Panc1 (cell line): ENCODE measurements around the gene PAFAH1B1. TPM values are rescaled to one million over a fixed set of nuclear protein-coding genes. Genes with fewer than 3 reads are reported as not detected.

Source experiments
- ATAC-seq: fragments of 200-7000 bp; cut with Tn5 transposase; 2 replicates; pipeline ENCODE4 v1.9.1; 2020; ENCODE audit warnings: mild to moderate bottlenecking, moderate library complexity
- BruUV-seq: library from RNA; stranded (reverse); fragments of 400-500 nt; replicated peaks from 2 replicates; lab custom pipeline; 2021; lab: Mats Ljungman, UMichigan
- CTCF ChIA-PET: fragments of 300-600 bp; sonication (Branson Sonifier 250); formaldehyde crosslinking; loops from one replicate; lab custom pipeline; 2022; ENCODE audit warnings: antibody characterized with exemption; lab: Charles Lee
- POLR2A ChIA-PET: fragments of 300-600 bp; sonication (Branson Sonifier 250); formaldehyde crosslinking; loops from one replicate; lab custom pipeline; 2022; ENCODE audit warnings: antibody characterized with exemption; lab: Charles Lee
- DNase-seq: peaks from one replicate; pipeline ENCODE4 v3.0.0-alpha.2; 2010; ENCODE audit warnings: low read depth, low spot score
- H3K27ac ChIP-seq: 2 replicates; pipeline ENCODE4 v1.5.1; 2011; ENCODE audit warnings: mild to moderate bottlenecking, low read length, inconsistent platforms
- H3K27me3 ChIP-seq: fragments of 200-500 bp; sonication (Bioruptor generic); 2 replicates; pipeline ENCODE4 v1.6.0; 2014; ENCODE audit warnings: low read length, inconsistent platforms; ENCODE audit not compliant: control insufficient read depth, insufficient read depth
- H3K36me3 ChIP-seq: fragments of 200-500 bp; sonication (Bioruptor generic); 2 replicates; pipeline ENCODE4 v1.5.1; 2014; ENCODE audit warnings: inconsistent platforms, mild to moderate bottlenecking, low read length, moderate library complexity; ENCODE audit not compliant: control insufficient read depth, insufficient read depth
- H3K4me1 ChIP-seq: 2 replicates; pipeline ENCODE4 v1.5.1; 2011; ENCODE audit warnings: inconsistent platforms, mild to moderate bottlenecking, low read length, moderate library complexity; ENCODE audit not compliant: control insufficient read depth, insufficient read depth
- H3K4me3 ChIP-seq, 2 experiments: 2 replicates each; pipeline ENCODE4 v1.5.1; 2011 to 2012; ENCODE audit warnings: low read depth in 2 of 2, low read length in 2 of 2, mild to moderate bottlenecking in 2 of 2, inconsistent platforms in 1 of 2, moderate library complexity in 1 of 2
- H3K9me3 ChIP-seq: fragments of 200-500 bp; sonication (Bioruptor generic); 2 replicates; pipeline ENCODE4 v1.5.1; 2014; ENCODE audit warnings: low read depth, mild to moderate bottlenecking, inconsistent platforms, low read length, moderate library complexity; ENCODE audit not compliant: control insufficient read depth, insufficient read depth
- POLR2AphosphoS5 ChIP-seq: IDR thresholded peaks from 2 replicates; pipeline ENCODE4 v1.6.1; 2012; ENCODE audit warnings: mild to moderate bottlenecking, low read depth, low read length, moderate library complexity
- SIN3A ChIP-seq: IDR thresholded peaks from 2 replicates; pipeline ENCODE4 v1.6.1; 2012; ENCODE audit warnings: low read depth, mild to moderate bottlenecking, low read length, moderate library complexity, borderline replicate concordance; ENCODE audit not compliant: insufficient read depth
- TCF7L2 ChIP-seq: IDR thresholded peaks from 2 replicates; pipeline ENCODE4 v1.6.1; 2011; ENCODE audit warnings: mild to moderate bottlenecking, low read depth, low read length, inconsistent platforms
- in situ Hi-C: cut with HindIII; loops from 2 replicates; pipeline ENCODE4 v1.10.0; 2016; ENCODE audit warnings: low sequenced_read_pairs, low pct_unique_long_range_greater_than_20kb
- intact Hi-C: fragments of 100-400 bp; cut with micrococcal nuclease; formaldehyde crosslinking; loops from one replicate; pipeline ENCODE4 v1.10.0; 2022; ENCODE audit not compliant: unreplicated experiment
- total RNA-seq: library from RNA; stranded (reverse); gene quantifications from one replicate; pipeline ENCODE4 v1.2.1, GENCODE V29; 2021; ENCODE audit not compliant: unreplicated experiment
- TF ChIP-seq, protein P1 (sequence below): fragments of 450-650 bp; IDR thresholded peaks from 2 replicates; pipeline ENCODE4 v1.5.1; 2017; ENCODE audit warnings: mild to moderate bottlenecking
- TF ChIP-seq, protein P2 (sequence below), 2 experiments: IDR thresholded peaks; 2 replicates each; pipeline ENCODE4 v1.6.1; 2011 to 2012; ENCODE audit warnings: low read depth in 2 of 2, control low read depth in 1 of 2, low read length in 1 of 2, mild to moderate bottlenecking in 1 of 2, moderate library complexity in 1 of 2; ENCODE audit not compliant: insufficient read depth in 1 of 2

Gene PAFAH1B1
- total RNA-seq, 1 experiment from 2014 or later = 120 TPM

DNA sequence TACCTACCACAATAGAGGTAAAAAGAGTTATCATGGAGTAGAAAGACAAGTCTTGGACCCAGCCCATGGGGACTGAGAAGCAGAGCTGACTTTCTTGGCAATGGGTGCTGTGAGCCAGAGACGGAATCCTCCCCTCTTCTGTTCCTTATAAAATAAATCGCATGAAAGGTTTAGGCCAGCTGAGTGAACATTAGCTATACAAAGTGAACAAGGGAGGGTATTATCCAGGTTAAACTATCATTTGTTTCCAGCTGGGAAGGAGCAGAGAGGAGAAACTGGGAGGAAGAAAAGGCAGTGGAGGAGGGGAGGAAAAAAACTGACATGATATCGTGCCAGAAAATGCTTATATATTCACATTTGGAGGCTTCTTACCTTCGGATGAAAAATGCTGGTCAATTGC is 13.3 kb upstream of the PAFAH1B1 start:
- CTCF ChIA-PET = no interaction called here
- in situ Hi-C loops = no loop called here
- H3K4me3 ChIP-seq = no peak overlapping the region

DNA sequence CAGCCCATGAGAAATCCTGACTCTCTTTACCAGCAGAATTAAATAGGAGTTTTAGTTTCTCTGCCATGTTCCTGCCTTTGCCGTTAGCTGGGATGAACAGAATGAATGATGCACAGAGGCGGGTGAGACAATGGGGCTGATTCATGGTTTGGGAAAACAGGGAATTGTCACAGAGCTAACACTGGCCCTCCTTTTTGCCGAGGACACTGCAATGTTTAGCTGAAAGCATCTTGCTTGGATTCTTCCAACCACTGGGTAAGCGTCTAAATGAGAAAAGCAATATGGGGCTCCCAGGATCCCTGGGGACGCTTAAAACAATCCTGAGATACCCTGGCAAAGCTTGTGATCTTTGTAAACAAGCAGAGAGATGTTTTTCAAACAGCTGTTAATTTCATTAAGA is 12.8 kb upstream of the PAFAH1B1 start:
- in situ Hi-C loops = no loop called here
- no TSS peak for BruUV-seq
- H3K27me3 ChIP-seq = no peaks in the 10 kb centered on the region

More for the DNA sequence above, 13.3 kb upstream of the PAFAH1B1 start:
- TF ChIP-seq, protein P1, sequence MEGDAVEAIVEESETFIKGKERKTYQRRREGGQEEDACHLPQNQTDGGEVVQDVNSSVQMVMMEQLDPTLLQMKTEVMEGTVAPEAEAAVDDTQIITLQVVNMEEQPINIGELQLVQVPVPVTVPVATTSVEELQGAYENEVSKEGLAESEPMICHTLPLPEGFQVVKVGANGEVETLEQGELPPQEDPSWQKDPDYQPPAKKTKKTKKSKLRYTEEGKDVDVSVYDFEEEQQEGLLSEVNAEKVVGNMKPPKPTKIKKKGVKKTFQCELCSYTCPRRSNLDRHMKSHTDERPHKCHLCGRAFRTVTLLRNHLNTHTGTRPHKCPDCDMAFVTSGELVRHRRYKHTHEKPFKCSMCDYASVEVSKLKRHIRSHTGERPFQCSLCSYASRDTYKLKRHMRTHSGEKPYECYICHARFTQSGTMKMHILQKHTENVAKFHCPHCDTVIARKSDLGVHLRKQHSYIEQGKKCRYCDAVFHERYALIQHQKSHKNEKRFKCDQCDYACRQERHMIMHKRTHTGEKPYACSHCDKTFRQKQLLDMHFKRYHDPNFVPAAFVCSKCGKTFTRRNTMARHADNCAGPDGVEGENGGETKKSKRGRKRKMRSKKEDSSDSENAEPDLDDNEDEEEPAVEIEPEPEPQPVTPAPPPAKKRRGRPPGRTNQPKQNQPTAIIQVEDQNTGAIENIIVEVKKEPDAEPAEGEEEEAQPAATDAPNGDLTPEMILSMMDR = no peak
- TF ChIP-seq, protein P2, sequence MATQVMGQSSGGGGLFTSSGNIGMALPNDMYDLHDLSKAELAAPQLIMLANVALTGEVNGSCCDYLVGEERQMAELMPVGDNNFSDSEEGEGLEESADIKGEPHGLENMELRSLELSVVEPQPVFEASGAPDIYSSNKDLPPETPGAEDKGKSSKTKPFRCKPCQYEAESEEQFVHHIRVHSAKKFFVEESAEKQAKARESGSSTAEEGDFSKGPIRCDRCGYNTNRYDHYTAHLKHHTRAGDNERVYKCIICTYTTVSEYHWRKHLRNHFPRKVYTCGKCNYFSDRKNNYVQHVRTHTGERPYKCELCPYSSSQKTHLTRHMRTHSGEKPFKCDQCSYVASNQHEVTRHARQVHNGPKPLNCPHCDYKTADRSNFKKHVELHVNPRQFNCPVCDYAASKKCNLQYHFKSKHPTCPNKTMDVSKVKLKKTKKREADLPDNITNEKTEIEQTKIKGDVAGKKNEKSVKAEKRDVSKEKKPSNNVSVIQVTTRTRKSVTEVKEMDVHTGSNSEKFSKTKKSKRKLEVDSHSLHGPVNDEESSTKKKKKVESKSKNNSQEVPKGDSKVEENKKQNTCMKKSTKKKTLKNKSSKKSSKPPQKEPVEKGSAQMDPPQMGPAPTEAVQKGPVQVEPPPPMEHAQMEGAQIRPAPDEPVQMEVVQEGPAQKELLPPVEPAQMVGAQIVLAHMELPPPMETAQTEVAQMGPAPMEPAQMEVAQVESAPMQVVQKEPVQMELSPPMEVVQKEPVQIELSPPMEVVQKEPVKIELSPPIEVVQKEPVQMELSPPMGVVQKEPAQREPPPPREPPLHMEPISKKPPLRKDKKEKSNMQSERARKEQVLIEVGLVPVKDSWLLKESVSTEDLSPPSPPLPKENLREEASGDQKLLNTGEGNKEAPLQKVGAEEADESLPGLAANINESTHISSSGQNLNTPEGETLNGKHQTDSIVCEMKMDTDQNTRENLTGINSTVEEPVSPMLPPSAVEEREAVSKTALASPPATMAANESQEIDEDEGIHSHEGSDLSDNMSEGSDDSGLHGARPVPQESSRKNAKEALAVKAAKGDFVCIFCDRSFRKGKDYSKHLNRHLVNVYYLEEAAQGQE (IDR thresholded peaks at IDR 0.05; ENCODE audit: insufficient read depth in 1 of 2, low read depth in 2 of 2, low read length in 1 of 2) = no peak
- TF ChIP-seq SIN3A (no peak), TCF7L2 (no peak), POLR2AphosphoS5 (no peak)
- Histone ChIP-seq H3K27ac (no peak overlapping the region), H3K27me3 (no peaks in the 10 kb centered on the region), H3K4me1 (peaks cover 4% of the 10 kb centered on the region; the same call in 1 of the 2 replicates), H3K36me3 (no peaks in the 10 kb centered on the region), H3K9me3 (no peaks in the 10 kb centered on the region)
- POLR2A ChIA-PET = interaction anchor here (0.5 kb wide), 1 partner anchor 101 kb away, joined by 3 read pairs; no protein-coding TSS in a partner anchor
- DNase-seq (no peak), ATAC-seq (no peak)
- intact Hi-C loops = no loop called here
- no TSS peak for BruUV-seq

More for the DNA sequence above, 12.8 kb upstream of the PAFAH1B1 start:
- Histone ChIP-seq H3K9me3 (no peaks in the 10 kb centered on the region), H3K27ac (no peak overlapping the region), H3K4me3 (no peak overlapping the region), H3K4me1 (peaks cover 4% of the 10 kb centered on the region; the same call in 1 of the 2 replicates), H3K36me3 (no peaks in the 10 kb centered on the region)
- TF ChIP-seq SIN3A (no peak), POLR2AphosphoS5 (no peak), TCF7L2 (no peak)
- TF ChIP-seq, protein P1 = no peak
- TF ChIP-seq, protein P2 (IDR thresholded peaks at IDR 0.05; ENCODE audit: insufficient read depth in 1 of 2, low read depth in 2 of 2, low read length in 1 of 2) = no peak
- no peak for ATAC-seq
- ChIA-PET CTCF (no interaction called here), POLR2A (interaction anchor here (0.5 kb wide), 1 partner anchor 101 kb away, joined by 3 read pairs; no protein-coding TSS in a partner anchor)
- no peak for DNase-seq
- intact Hi-C loops = no loop called here
